Epithelial cell of esophagus (primary cell): ENCODE results near the gene TBC1D20.
"Not testable (repeated sequence)": the region's sequence is repeated elsewhere in the genome, so short reads cannot be mapped to it uniquely, and the experiment has no call there.

Experiments
- DNase-seq: peaks from one replicate; pipeline ENCODE4 v3.0.0; 2010; ENCODE audit warnings: low read depth
- H3K4me3 ChIP-seq: 2 replicates; pipeline ENCODE4 v1.5.1; 2011; ENCODE audit warnings: mild to moderate bottlenecking, low read length, control low read depth
- CTCF ChIP-seq: IDR thresholded peaks from 2 replicates; pipeline ENCODE4 v1.5.1; 2011; ENCODE audit warnings: low read depth, mild to moderate bottlenecking, low read length, control low read depth, inconsistent platforms; ENCODE audit not compliant: insufficient read depth; ENCODE audit errors: missing control alignments

TBC1D20 gene

DNA sequence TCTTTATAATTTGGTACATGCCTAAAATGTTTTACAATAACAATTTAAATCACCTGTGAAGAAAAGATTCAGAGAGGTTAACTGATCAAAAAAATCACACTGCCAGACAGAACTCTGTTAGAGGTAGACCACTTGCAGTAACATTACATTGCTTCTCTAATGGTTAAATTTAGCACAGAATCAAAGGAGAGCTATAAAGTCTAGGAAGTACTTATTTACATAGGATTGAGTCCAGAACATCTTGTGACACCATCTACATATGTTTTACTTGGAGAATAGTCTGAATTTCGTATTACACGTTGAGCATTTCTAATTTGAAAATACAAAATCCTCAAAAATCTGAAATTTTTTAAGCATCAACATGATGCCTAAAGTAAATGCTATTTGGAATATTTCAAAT, 17.2 kb upstream of the TBC1D20 start:
- TF ChIP-seq CTCF = no peak
- DNase-seq = no peak
- no peak overlapping the region for H3K4me3 ChIP-seq

- DNase-seq = peak; percentile 74
- peak; percentile 58 for TF ChIP-seq CTCF
- no peak overlapping the region for H3K4me3 ChIP-seq
Observed at GRCh38 chr20:478949-479429, 16.7 kb upstream of the TBC1D20 start.

DNA sequence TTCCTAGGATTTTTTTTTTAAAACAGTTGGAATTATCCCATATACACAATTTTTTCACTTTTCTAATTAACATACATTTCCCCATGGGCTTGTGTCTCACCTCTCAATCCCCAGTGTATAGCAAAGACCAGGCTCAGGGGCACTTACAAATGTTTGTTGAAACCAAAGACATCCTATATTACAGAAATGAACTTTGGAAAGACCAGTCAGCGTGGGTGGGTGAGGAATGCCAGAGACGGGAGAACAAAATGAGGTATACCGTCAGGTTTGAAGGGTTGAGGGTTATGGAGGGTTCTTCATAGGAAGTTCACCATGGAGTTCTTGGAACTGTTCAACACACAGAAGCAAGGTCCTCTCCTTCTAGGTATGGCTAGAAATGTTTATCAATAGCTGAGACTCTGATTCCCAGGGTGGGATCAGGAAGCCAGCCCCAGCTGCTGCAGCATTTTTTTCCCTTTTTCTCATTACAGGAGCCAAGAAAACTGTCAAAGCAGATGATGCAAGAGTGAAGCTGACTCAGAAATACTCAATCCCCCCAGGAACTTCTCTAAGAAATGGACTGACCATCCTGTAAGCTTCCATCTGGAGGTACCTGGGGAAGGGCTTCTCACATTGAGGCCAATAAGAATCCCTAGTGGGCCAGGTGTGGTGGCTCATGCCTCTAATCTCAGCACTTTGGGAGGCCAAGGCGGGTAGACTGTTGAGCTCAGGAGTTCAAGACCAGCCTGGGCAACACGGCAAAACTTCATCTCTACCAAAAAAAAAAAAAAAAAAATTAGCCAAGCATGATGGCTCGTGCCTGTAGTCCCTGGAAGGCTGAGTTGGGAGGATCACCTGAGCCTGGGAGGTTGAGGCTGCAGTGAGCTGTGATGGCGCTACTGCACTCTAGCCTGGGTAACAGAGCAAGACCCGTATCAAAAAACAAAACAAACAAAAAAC, 15.9 kb upstream of the TBC1D20 start:
- H3K4me3 ChIP-seq = no peak overlapping the region
- TF ChIP-seq CTCF = no peak
- DNase-seq = peak; percentile 15

- not testable (repeated sequence) for H3K4me3 ChIP-seq
- DNase-seq = peak; percentile 56
Observed at GRCh38 chr20:476561-477249, 14.4 kb upstream of the TBC1D20 start.

- no peak overlapping the region for H3K4me3 ChIP-seq
- no peak for TF ChIP-seq CTCF
- DNase-seq = no peak
Observed at GRCh38 chr20:475463-476357, 13.4 kb upstream of the TBC1D20 start.

- DNase-seq = no peak
- no peak for TF ChIP-seq CTCF
- H3K4me3 ChIP-seq = no peak overlapping the region
Observed at GRCh38 chr20:474581-474980, 12.2 kb upstream of the TBC1D20 start.
